Measurements from ENCODE around the gene TBC1D8B.

TBC1D8B gene

DNA sequence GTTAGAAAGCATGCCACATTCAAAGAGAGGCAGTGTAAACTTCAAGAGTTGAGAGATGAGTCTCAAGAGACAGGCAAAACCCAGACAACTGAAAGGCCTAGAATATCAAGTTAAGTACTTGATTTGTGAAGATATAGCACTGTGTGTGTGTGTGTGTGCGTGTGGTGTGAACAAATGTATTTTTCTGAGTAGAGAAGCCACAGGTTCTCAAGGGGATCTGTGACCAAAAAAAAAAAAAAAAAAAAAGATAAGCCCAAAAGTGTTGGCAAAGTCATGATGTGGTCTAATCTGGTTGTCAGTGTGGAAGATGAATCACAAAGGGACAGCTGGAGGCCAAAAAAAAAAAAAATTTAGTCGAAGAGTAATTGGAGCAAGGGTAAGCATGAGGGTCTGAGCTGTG, 96.8 kb downstream of the TBC1D8B start:
- no peak for DNase-seq

DNA sequence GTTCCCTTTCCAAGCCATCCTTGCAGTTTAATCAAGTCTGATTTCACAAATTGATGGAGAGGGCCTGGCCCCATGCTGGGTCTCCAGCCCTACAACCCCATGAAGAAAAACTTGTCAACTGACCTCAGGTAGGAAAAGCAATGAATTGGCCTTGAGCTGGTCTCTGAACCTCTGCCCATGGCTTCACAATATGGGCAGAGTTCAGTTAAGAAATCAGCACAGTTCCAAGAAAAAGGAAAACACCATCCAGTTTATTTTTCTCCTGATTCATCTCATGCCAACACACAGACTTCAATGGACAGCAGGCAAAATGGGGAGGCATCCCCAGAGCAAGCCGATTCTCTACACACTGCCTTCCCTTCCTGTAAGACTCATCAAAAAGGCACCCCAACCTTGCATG, 97.4 kb downstream of the TBC1D8B start:
- DNase-seq, result no peak

DNA sequence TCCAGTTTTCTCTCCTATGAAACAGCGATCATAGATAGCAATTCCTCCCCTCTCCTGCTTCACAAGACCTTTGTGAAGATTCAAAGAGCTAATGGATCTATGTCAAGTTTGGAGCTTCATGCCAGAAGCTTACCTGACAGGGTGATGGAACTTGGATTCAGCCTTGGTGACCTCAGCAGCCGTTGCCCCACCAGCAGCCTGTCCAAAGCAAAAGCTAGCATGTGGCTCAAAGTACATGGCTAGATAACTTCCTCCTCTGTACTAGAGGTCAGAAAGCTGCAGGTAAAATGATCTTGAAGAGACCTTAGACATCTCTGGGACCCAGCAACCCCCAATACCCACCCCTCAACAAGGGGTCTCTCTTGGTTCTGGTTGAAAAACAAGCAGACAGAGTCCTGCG, 98.9 kb downstream of the TBC1D8B start:
- no peak for DNase-seq

GRCh38 chrX:106901781-106902219, 99.3 kb downstream of the TBC1D8B start:
- no peak for DNase-seq

GRCh38 chrX:106902684-106903083, 100.2 kb downstream of the TBC1D8B start:
- no peak for DNase-seq

DNA sequence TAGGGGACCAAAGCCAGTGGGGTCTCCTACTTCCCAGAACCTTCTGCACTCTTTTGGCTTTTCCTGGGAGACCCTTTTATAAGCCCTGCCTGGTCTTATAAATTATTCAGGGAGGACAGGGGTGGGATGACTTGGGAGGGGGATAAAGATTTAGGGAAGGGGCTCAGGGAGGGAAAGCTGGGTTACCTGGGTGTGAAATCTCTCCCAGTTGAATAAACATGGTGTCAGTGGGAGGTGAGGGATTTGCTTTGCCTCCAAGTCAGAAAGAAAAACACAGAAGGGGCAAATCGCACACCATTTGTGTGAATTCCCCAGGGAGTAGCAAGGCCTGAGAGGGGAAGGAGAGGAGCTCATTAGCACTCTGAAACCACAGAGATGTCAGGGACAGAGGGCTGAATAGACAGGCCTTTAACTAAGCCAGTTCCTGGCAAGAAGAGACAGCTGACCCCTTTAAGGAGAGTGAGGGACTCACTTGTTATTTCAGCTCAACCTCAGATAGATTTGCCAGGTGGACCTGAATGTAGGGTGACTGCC, 100.9 kb downstream of the TBC1D8B start, which contains the start of gene RIPPLY1:
Gene RIPPLY1 (minus strand): TSS at position 51 of the 534 bp plus-strand sequence. CDS start 54 bp downstream, outside the sequence.
- DNase-seq, result no peak

GRCh38 chrX:106903856-106904528, 101.5 kb downstream of the TBC1D8B start:
- DNase-seq, result no peak

- DNase-seq, result no peak
Measured at GRCh38 chrX:106905064-106905708, 102.7 kb downstream of the TBC1D8B start.

GRCh38 chrX:106906361-106906760, 103.9 kb downstream of the TBC1D8B start:
- DNase-seq, result no peak

DNA sequence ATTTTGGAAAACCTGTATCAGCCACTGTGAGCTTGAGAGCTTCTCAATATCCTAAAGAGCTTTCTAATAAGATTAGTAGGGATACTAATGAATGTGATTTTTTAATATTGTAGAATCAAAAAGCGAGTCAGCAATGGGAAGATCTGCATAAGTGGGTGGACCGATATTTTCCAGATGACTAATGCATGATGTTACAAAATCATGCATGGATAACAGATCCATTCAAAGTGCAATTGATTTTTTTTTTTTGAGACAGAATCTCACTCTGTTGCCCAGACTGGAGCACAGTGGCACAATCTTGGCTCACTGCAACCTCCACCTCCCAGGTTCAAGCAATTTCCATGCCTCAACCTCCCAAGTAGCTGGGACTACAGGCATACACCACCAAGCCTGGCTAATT, 110.4 kb downstream of the TBC1D8B start:
- no peak for DNase-seq

DNA sequence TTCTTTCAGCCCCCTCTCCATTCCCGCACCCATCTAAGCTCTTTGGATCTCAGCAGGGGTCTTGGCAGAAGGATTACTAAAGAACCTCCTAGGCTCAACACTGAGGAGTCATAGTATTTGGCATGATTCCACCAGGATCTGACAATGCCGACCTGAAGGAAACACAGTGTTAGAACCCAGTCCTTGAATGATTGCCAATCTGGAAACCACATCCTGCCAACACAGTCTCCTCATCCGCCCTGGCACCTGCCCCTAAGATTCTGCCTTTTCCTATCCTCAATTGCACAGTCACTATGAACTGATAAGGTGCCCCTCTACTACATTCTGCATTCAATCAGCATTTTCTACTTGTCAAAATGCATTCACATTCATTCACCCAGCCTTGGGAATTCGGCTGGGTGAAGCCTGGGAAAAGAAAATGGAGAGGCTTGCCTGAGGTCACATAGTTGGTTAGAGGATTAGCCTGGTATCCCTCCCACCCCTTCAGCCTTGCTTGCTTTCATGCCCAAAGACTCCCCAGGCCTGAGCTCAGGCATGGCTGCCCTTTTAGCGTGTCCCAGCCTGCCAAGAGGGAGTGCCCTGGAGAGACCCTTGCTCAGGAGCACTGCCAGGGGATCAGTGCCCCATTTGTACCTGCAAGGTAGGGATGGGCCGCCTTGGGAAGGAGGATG, 115.5 kb downstream of the TBC1D8B start:
- no peak for DNase-seq

GRCh38 chrX:106919932-106920452, 117.5 kb downstream of the TBC1D8B start, which contains the start of gene CLDN2:
Gene CLDN2, plus strand, starts transcription at chrX:106920402. Its CDS starts 7,827 bp downstream, at chrX:106928229.
- no peak for DNase-seq

GRCh38 chrX:106921637-106922036, 119.2 kb downstream of the TBC1D8B start:
- no peak for DNase-seq
